ENCODE results near the gene F13A1.

GRCh38 chr6:6333501-6333900 is 13.0 kb upstream of the F13A1 start:
- TF ChIP-seq CTCF (IDR thresholded peaks at IDR 0.05) (no peak), POLR2A (IDR thresholded peaks at IDR 0.05) (no peak)

Measured in gastroesophageal sphincter (tissue), 3 donors.